Measurements from ENCODE around the gene EML4.

DNA sequence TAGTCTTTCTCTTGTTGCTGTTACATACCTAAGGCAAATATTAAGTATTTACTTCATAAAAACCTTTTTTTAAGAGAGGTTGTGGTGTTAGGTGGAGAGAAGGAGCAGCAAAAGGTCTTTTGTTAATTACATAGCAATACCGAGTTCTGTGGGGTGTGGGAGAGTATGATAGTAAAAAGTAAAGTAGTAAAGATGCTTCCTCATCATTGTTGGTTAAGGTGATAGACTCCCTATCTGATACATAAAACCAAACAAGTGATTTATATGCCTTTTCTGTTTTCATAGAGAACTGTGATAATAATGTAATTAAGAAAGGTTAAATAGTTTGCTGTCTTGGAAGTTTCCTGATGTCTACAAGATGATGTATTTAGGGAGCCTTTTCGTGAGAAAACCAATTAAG, 75.4 kb downstream of the EML4 start:
- TF ChIP-seq, protein P1, sequence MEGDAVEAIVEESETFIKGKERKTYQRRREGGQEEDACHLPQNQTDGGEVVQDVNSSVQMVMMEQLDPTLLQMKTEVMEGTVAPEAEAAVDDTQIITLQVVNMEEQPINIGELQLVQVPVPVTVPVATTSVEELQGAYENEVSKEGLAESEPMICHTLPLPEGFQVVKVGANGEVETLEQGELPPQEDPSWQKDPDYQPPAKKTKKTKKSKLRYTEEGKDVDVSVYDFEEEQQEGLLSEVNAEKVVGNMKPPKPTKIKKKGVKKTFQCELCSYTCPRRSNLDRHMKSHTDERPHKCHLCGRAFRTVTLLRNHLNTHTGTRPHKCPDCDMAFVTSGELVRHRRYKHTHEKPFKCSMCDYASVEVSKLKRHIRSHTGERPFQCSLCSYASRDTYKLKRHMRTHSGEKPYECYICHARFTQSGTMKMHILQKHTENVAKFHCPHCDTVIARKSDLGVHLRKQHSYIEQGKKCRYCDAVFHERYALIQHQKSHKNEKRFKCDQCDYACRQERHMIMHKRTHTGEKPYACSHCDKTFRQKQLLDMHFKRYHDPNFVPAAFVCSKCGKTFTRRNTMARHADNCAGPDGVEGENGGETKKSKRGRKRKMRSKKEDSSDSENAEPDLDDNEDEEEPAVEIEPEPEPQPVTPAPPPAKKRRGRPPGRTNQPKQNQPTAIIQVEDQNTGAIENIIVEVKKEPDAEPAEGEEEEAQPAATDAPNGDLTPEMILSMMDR (IDR thresholded peaks at IDR 0.05 in 8 of 11, conservative IDR thresholded peaks at IDR 0.05 in 3 of 11), result no peak
- TF ChIP-seq POLR2AphosphoS5 (IDR thresholded peaks at IDR 0.05) (no peak), POLR2A (IDR thresholded peaks at IDR 0.05) (no peak)

All from spleen (tissue), 7 donors.